CD4-positive, alpha-beta memory T cell (primary cell): ENCODE results near the gene ATXN1L. TPM values are rescaled to one million over a fixed set of nuclear protein-coding genes. Genes with fewer than 3 reads are reported as not detected.

ENCODE experiments used
- CTCF ChIA-PET: fragments of 350-600 bp; sonication (Branson Sonifier 250); formaldehyde crosslinking; loops from one replicate; lab custom pipeline; 2021; ENCODE audit warnings: inconsistent platforms; ENCODE audit not compliant: partially characterized antibody; lab: Charles Lee
- POLR2A ChIA-PET: fragments of 350-600 bp; sonication (Branson Sonifier 250); formaldehyde crosslinking; loops from one replicate; lab custom pipeline; 2021; ENCODE audit not compliant: partially characterized antibody; lab: Charles Lee
- DNase-seq, 5 donors: peaks; one replicate each; pipeline versions ENCODE4 v3.0.0 to v3.0.0-alpha.2; 2020 to 2022; ENCODE audit warnings: mixed read lengths in 1 of 5
- H3K27ac ChIP-seq: one replicate; pipeline ENCODE4 v1.7.0; 2013; ENCODE audit warnings: low read depth, low read length
- H3K27me3 ChIP-seq: 2 replicates; pipeline ENCODE4 v1.7.0; 2013; ENCODE audit warnings: mild to moderate bottlenecking, low read length, moderate library complexity; ENCODE audit not compliant: insufficient read depth
- H3K36me3 ChIP-seq: 2 replicates; pipeline ENCODE4 v1.7.0; 2013; ENCODE audit warnings: mild to moderate bottlenecking, low read length, moderate library complexity; ENCODE audit not compliant: insufficient read depth
- H3K4me1 ChIP-seq: 2 replicates; pipeline ENCODE4 v1.7.0; 2013; ENCODE audit warnings: mild to moderate bottlenecking, low read length, moderate library complexity; ENCODE audit not compliant: insufficient read depth
- H3K4me3 ChIP-seq, 2 donors: one replicate each; pipeline ENCODE4 v1.7.0; 2013; ENCODE audit warnings: low read length in 2 of 2, mild to moderate bottlenecking in 1 of 2
- H3K9me3 ChIP-seq, 2 donors: one replicate each; pipeline ENCODE4 v1.7.0; 2013; ENCODE audit warnings: low read length in 2 of 2, control low read depth in 1 of 2; ENCODE audit not compliant: control insufficient read depth in 1 of 2
- H3K27ac Mint-ChIP-seq, 7 donors: one replicate each; pipeline ENCODE4 v1.8.0; 2020 to 2021; ENCODE audit warnings: mixed read lengths in 7 of 7, mild to moderate bottlenecking in 6 of 7, inconsistent platforms in 3 of 7, moderate library complexity in 3 of 7
- H3K27me3 Mint-ChIP-seq, 2 donors: one replicate each; pipeline ENCODE4 v1.8.0; 2020 to 2021; ENCODE audit warnings: mixed read lengths in 2 of 2
- H3K36me3 Mint-ChIP-seq, 2 donors: one replicate each; pipeline ENCODE4 v1.8.0; 2020 to 2021; ENCODE audit warnings: mixed read lengths in 2 of 2, inconsistent platforms in 1 of 2, mild to moderate bottlenecking in 1 of 2
- H3K4me1 Mint-ChIP-seq, 4 donors: one replicate each; pipeline ENCODE4 v1.8.0; 2020 to 2021; ENCODE audit warnings: mixed read lengths in 4 of 4, mild to moderate bottlenecking in 1 of 4
- H3K4me3 Mint-ChIP-seq, 8 donors: one replicate each; pipeline ENCODE4 v1.8.0; 2020 to 2021; ENCODE audit warnings: mixed read lengths in 8 of 8, mild to moderate bottlenecking in 7 of 8, moderate library complexity in 6 of 8, inconsistent platforms in 3 of 8
- H3K9me3 Mint-ChIP-seq, 8 donors: one replicate each; pipeline ENCODE4 v1.8.0; 2020 to 2021; ENCODE audit warnings: mixed read lengths in 8 of 8, mild to moderate bottlenecking in 5 of 8, inconsistent platforms in 3 of 8, moderate library complexity in 1 of 8
- intact Hi-C: fragments of 100-400 bp; cut with micrococcal nuclease; formaldehyde crosslinking; loops from one replicate; pipeline ENCODE4 v1.15.1; 2023
- polyA plus RNA-seq, 2 donors: library from polyadenylated mRNA; unstranded; fragments of 300-500 nt; fragmentation: Illumina TruSeq; gene quantifications; one replicate each; pipeline ENCODE4 v1.2.3, GENCODE V29; 2021
- total RNA-seq, 2 experiments: library from RNA; stranded (reverse); gene quantifications; one replicate each; pipeline ENCODE4 v1.2.3, GENCODE V29; 2021

ATXN1L gene
- total and polyA plus RNA-seq, 4 experiments from 2014 or later, result 10.0 to 31.6 (median 20.0) TPM

- no peaks in the 10 kb centered on the region for H3K4me1 ChIP-seq
- H3K27ac Mint-ChIP-seq, result peak overlapping the region in 2 of 7 donors; percentile 16 to 29
- no peak overlapping the region for H3K4me3 ChIP-seq
- intact Hi-C loops, result no loop called here
- H3K27me3 ChIP-seq, result no peaks in the 10 kb centered on the region
- no peak overlapping the region for H3K4me3 Mint-ChIP-seq
- no peaks in the 10 kb centered on the region for H3K9me3 Mint-ChIP-seq
- DNase-seq, result no peak
- peaks cover 13% of the 10 kb centered on the region for H3K36me3 ChIP-seq
- no peak overlapping the region for H3K27ac ChIP-seq
- H3K36me3 Mint-ChIP-seq, result peaks cover 17 to 44% of the 10 kb centered on the region in 2 donors
- H3K4me1 Mint-ChIP-seq, result peaks cover 6 to 20% (median 7%) of the 10 kb centered on the region in 4 donors
- no peaks in the 10 kb centered on the region for H3K9me3 ChIP-seq
- CTCF ChIA-PET, result interaction anchor here (1.0 to 6.0 kb wide), 3 partner anchors 9 to 12 kb away, joined by 3 to 34 read pairs (median 4); no protein-coding TSS in a partner anchor
- no peaks in the 10 kb centered on the region for H3K27me3 Mint-ChIP-seq
- POLR2A ChIA-PET, result interaction anchor here (0.7 to 2.4 kb wide), 4 partner anchors 9 to 62 kb away, joined by 3 to 7 read pairs (median 4); partner anchors contain the start of gene AP1G1
Observed at GRCh38 chr16:71870818-71871217, 25.0 kb downstream of the ATXN1L start.

- no peaks in the 10 kb centered on the region for H3K9me3 ChIP-seq
- no peak for DNase-seq
- H3K27me3 Mint-ChIP-seq, result no peaks in the 10 kb centered on the region
Observed at GRCh38 chr16:71873199-71873598, 27.4 kb downstream of the ATXN1L start.

GRCh38 chr16:71878911-71879310 lies 33.1 kb downstream of the ATXN1L start:
- ChIA-PET CTCF (no interaction called here), POLR2A (interaction anchor here (2.6 to 9.7 kb wide), 2 partner anchors 19 to 32 kb away, joined by 9 to 225 read pairs; partner anchors contain the start of genes ATXN1L and IST1)
- Histone ChIP-seq H3K9me3 (no peaks in the 10 kb centered on the region), H3K27me3 (no peaks in the 10 kb centered on the region), H3K27ac (no peak overlapping the region), H3K4me1 (peaks cover 41% of the 10 kb centered on the region), H3K36me3 (peaks cover 18% of the 10 kb centered on the region), H3K4me3 (no peak overlapping the region)
- Mint-ChIP-seq H3K4me1 (peaks cover 36 to 46% (median 42%) of the 10 kb centered on the region in 4 donors), H3K4me3 (peak overlapping the region in 1 of 8 donors; percentile 10), H3K27me3 (no peaks in the 10 kb centered on the region), H3K36me3 (peaks cover 23 to 41% of the 10 kb centered on the region in 2 donors), H3K27ac (peak overlapping the region in 1 of 7 donors; percentile 69), H3K9me3 (peaks cover 0 to 3% (median 0%) of the 10 kb centered on the region in 8 donors)
- no peak for DNase-seq
- intact Hi-C loops, result no loop called here

More at GRCh38 chr16:71873199-71873598, 27.4 kb downstream of the ATXN1L start:
- Histone ChIP-seq H3K36me3 (peaks cover 9% of the 10 kb centered on the region), H3K27ac (no peak overlapping the region), H3K27me3 (no peaks in the 10 kb centered on the region), H3K4me1 (no peaks in the 10 kb centered on the region), H3K4me3 (no peak overlapping the region)
- Mint-ChIP-seq H3K4me1 (peaks cover 7 to 21% (median 8%) of the 10 kb centered on the region in 4 donors), H3K36me3 (peaks cover 18 to 33% of the 10 kb centered on the region in 2 donors), H3K4me3 (peak overlapping the region in 2 of 8 donors; percentile 29 to 68), H3K9me3 (no peaks in the 10 kb centered on the region), H3K27ac (peak overlapping the region in 4 of 7 donors; percentile 2 to 73 (median 46))
- CTCF ChIA-PET, result interaction anchor here (6.0 kb wide), 1 partner anchor 9 kb away, joined by 34 read pairs; no protein-coding TSS in a partner anchor
- POLR2A ChIA-PET, result interaction anchor here (1.5 kb wide), 1 partner anchor 23 kb away, joined by 4 read pairs; no protein-coding TSS in a partner anchor
- intact Hi-C loops, result no loop called here

DNA sequence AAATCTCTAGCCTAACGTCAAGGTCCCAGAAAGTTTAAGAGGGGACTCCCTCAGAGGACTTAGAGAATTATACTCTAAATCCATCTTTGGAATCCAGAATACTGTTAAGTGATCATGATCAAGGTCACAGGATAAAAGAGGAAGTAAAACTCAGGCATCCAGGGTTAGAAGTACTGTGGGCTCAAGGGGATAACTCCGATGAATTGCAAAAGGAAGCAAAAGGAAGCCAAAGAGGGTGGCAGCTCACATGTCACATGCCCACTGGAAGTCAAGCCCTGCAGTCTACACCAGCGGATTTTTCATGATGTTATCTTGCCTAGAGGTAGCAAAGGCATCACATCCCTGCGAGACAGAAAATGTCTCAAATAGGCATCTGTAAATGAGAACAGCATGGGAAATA lies 34.4 kb downstream of the ATXN1L start:
- Histone ChIP-seq H3K4me1 (peaks cover 46% of the 10 kb centered on the region), H3K27ac (no peak overlapping the region), H3K27me3 (no peaks in the 10 kb centered on the region), H3K9me3 (no peaks in the 10 kb centered on the region), H3K36me3 (peaks cover 12% of the 10 kb centered on the region), H3K4me3 (peak overlapping the region in 1 of 2 donors; percentile 42)
- DNase-seq, result no peak
- intact Hi-C loops, result loop anchor here (5.0 kb wide), 2 partner anchors 158 to 318 kb away; partner anchors contain the start of gene PHLPP2
- peaks cover 0 to 3% of the 10 kb centered on the region in 2 donors for H3K27me3 Mint-ChIP-seq
- CTCF ChIA-PET, result interaction anchor here (0.6 to 5.5 kb wide), 6 partner anchors 9 to 120 kb away, joined by 3 to 53 read pairs (median 3); partner anchors contain the start of gene AP1G1
- POLR2A ChIA-PET, result interaction anchor here (1.0 to 9.7 kb wide), 5 partner anchors 9 to 71 kb away, joined by 3 to 225 read pairs (median 6); partner anchors contain the start of genes AP1G1, ATXN1L and IST1
- peaks cover 0 to 3% (median 0%) of the 10 kb centered on the region in 8 donors for H3K9me3 Mint-ChIP-seq
- peaks cover 42 to 56% (median 50%) of the 10 kb centered on the region in 4 donors for H3K4me1 Mint-ChIP-seq
- peak overlapping the region in 6 of 8 donors; percentile 40 to 84 (median 58) for H3K4me3 Mint-ChIP-seq
- H3K27ac Mint-ChIP-seq, result peak overlapping the region in 2 of 7 donors; percentile 78 to 89
- H3K36me3 Mint-ChIP-seq, result peaks cover 18 to 41% of the 10 kb centered on the region in 2 donors

DNA sequence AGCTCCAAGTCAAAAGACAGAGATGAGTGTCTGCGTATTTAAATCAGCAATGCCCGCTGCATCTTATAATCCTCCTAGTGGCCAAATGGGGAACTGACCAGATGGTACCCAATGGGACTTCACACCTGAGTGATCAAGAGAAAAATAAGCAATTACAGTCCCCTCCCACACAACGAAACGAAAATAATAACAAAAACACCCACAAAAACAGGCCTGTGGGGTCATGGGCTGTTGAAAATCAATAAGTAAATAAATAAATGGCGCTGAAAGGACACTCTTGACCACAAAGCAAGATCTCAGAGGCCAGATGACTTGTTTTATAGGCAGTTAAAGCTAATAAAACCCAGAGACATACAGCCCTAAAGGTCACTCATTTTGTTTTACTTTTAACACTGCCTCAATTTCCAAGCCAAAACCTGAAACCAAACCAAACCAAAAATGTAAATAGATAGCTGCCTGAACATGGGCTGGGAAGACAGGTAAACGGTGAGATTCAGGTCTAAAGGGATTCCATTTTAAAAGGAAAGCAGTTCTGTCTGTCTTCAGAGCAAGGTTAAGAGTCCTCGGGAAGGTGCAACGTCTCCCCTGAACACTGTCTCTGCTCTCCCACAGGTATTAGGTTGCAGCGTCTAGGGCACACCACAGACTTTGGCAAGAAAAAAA lies 36.9 kb downstream of the ATXN1L start:
- CTCF ChIA-PET, result interaction anchor here (0.6 to 5.5 kb wide), 40 partner anchors 11 to 317 kb away, joined by 3 to 116 read pairs (median 5); partner anchors contain the start of genes AP1G1, IST1 and TXNL4B
- Mint-ChIP-seq H3K27ac (peak overlapping the region; percentile 89 to 98 (median 92)), H3K4me3 (peak overlapping the region; percentile 86 to 95 (median 94)), H3K27me3 (peaks cover 0 to 3% of the 10 kb centered on the region in 2 donors), H3K9me3 (peaks cover 0 to 3% (median 0%) of the 10 kb centered on the region in 8 donors), H3K36me3 (peaks cover 13 to 37% of the 10 kb centered on the region in 2 donors), H3K4me1 (peaks cover 43 to 61% (median 49%) of the 10 kb centered on the region in 4 donors)
- Histone ChIP-seq H3K27me3 (no peaks in the 10 kb centered on the region), H3K4me1 (peaks cover 48% of the 10 kb centered on the region), H3K4me3 (peak overlapping the region; percentile 67 to 72), H3K9me3 (no peaks in the 10 kb centered on the region), H3K27ac (peak overlapping the region; percentile 78), H3K36me3 (peaks cover 12% of the 10 kb centered on the region)
- POLR2A ChIA-PET, result interaction anchor here (0.6 to 9.7 kb wide), 20 partner anchors 8 to 318 kb away, joined by 3 to 225 read pairs (median 6); partner anchors contain the start of genes AP1G1, DHX38, IST1 and TXNL4B
- intact Hi-C loops, result loop anchor here (1.0 to 5.0 kb wide), 5 partner anchors 13 to 320 kb away; partner anchors contain the start of genes IST1 and PHLPP2
- peak; percentile 82 to 91 (median 85) for DNase-seq

- Histone ChIP-seq H3K36me3 (peaks cover 12% of the 10 kb centered on the region), H3K27me3 (no peaks in the 10 kb centered on the region), H3K9me3 (no peaks in the 10 kb centered on the region), H3K4me3 (peak overlapping the region; percentile 67 to 72), H3K27ac (peak overlapping the region; percentile 78), H3K4me1 (peaks cover 48% of the 10 kb centered on the region)
- H3K4me1 Mint-ChIP-seq, result peaks cover 43 to 61% (median 49%) of the 10 kb centered on the region in 4 donors
- intact Hi-C loops, result loop anchor here (2.0 to 5.0 kb wide), 3 partner anchors 77 to 321 kb away; partner anchors contain the start of gene PHLPP2
- peaks cover 0 to 3% of the 10 kb centered on the region in 2 donors for H3K27me3 Mint-ChIP-seq
- H3K27ac Mint-ChIP-seq, result peak overlapping the region; percentile 89 to 98 (median 92)
- POLR2A ChIA-PET, result interaction anchor here (0.6 to 9.7 kb wide), 20 partner anchors 9 to 318 kb away, joined by 3 to 225 read pairs (median 6); partner anchors contain the start of genes AP1G1, DHX38, IST1 and TXNL4B
- peaks cover 0 to 3% (median 0%) of the 10 kb centered on the region in 8 donors for H3K9me3 Mint-ChIP-seq
- H3K4me3 Mint-ChIP-seq, result peak overlapping the region; percentile 86 to 95 (median 94)
- peak; percentile 29 to 75 (median 36) for DNase-seq
- CTCF ChIA-PET, result interaction anchor here (0.7 to 5.5 kb wide), 27 partner anchors 11 to 318 kb away, joined by 3 to 116 read pairs (median 7); partner anchors contain the start of genes AP1G1 and IST1
- H3K36me3 Mint-ChIP-seq, result peaks cover 13 to 37% of the 10 kb centered on the region in 2 donors
Observed at GRCh38 chr16:71883168-71883848, 37.5 kb downstream of the ATXN1L start.
